DMS53 treated with DMSO at 0.1 percent for 48 hours (cell line): ENCODE data around the gene LMF1.
"Not testable (repeated sequence)": the region's sequence is repeated elsewhere in the genome, so short reads cannot be mapped to it uniquely, and the experiment has no call there.

Experiments
- DNase-seq: peaks from one replicate; lab custom pipeline; 2025; ENCODE audit not compliant: unreplicated experiment; lab: John Stamatoyannopoulos, UW

LMF1 gene

DNA sequence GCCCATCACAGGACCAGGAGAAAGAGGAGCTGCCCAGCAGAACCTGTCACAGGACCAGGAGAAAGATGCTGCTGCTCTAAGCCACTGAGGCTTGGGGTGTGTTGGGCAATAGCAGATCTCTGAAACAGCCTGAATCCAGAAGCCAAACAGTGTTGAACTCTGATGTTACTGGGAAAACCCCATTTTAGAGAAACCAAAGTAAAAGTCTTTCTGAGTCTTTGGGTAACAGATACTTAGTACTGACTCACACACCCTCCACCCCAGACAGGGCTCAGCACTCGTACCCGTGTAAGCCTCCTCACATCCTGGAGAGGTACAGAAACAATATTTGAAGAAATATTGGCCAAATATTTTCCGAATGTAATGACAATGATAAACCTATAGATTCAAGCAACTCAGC, 87.4 kb downstream of the LMF1 start:
- DNase-seq = no peak

DNA sequence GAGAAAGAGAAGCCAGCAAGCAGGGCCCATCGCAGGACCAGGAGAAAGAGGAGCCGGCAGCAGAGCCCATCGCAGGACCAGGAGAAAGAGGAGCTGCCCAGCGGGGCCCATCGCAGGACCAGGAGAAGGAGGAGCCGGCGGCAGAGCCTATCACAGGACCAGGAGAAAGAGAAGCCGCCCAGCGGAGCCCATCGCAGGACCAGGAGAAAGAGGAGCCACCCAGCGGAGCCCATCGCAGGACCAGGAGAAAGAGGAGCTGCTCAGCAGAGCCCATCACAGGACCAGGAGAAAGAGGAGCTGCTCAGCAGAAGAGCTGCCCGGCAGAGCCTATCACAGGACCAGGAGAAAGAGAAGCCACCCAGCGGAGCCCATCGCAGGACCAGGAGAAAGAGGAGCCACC, 88.1 kb downstream of the LMF1 start:
- not testable (repeated sequence) for DNase-seq

DNA sequence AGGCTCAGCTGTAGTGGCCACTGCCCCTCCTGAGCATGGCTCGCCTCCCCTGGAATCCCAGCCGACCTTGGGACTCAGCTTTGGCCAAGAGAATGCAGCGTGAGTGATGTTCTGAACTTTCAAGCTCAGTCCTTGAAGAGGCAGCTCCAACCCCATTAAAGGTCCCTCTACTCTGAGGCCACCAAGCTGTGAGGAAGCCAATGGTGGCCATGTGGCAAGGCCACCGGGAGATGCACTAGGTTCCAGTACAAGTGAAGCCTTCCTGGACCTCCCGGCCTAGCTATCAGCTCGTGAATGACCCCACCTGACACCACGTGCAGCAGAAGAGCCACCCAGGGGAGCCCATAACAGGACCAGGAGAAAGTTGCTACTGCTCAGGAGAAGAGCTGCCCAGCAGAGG, 88.5 kb downstream of the LMF1 start:
- DNase-seq = no peak

DNA sequence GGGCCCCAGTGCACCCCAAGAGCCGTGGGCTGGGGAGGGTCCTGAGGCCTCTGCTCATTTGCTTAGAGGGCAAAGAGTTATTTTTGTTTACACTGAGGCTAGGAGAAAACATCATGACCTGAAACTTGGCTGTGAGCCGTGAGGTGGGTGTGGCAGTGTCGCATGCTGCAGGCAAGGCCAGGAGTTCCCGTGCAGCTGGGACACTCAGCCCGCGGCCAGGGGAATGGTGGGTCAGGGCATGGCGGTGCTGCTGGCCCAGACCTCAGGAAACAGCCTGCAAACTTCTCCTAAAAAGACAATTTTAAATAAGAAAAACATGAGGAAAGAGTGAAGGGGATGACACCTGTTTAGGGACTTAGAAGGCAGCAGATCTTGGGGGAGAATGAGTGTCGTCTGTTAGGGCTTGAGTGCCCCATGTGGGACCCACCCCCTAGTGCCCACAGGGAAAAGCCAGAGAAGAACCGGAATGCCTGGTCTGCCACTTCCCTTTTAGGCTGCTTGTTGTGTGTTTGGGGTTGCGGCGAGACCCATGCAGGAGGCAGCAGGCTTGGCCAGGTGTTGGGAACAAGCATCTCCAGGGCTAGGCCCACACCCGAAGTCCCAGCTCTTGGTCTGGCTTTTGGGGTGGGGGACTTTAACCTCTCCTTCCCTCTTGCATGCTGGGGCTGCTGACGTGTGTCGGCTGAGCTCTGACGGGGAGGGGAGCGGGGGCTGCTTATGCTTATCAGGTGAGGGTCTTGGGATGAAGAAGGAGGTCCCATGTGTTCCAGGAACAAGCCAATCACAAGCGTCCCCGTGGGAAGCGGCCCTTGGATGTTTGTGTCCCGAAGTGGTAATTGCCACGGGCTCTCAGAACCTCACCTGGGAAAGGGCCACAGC, 89.3 kb downstream of the LMF1 start:
- no peak for DNase-seq

DNA sequence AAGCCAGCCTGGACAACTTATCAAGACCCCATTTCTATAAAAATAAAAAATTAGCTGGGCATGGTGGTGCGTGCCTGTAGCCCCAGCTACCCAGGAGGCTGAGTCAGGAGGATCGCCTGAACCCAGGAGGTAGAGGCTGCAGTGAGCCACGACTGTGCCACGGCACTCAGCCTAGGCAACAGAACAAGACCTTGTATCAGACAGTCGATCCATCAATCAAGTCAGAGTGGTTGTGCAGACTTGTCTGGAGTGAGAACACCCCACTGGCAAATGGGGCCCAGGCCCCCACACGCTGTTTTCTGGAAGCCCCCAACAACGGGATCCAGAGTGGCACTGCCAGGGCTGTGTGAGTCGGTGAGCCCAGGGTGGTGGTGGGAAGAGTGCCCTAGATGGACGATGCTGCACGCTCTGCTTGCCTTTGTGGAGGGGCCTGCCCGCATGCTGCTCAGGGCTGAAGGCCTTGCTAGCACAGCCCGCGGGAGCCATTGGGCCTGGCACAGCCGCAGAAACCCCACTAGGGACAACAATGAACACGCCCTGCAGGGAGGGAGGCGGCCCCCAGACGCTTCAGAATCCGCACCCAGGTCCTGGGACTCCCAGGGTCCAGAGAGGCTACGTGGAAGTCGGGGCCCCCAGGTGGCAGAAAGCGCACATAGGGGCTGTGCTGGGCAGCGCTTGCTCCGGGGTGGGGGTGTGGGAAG, 90.2 kb downstream of the LMF1 start:
- DNase-seq = no peak

DNA sequence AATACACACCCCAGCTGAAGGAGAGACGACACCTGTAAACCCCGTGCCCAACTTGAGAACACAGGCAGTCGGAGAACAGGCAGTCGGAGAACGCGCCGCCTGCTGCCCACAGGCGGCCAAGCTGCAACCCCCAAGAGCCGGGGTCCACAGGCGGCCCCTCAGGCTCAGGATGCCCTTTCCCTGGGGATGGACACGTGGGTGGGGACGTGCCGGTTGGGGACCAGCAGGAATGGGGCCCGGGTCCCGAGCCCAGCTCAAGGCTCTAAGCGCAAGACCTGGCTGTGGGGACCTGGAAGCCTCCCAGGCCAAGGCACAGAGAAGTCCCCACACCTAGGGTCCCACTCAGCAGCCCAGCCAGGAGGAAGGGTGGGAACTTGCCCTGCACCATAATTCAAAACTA, 90.8 kb downstream of the LMF1 start:
- DNase-seq = no peak

DNA sequence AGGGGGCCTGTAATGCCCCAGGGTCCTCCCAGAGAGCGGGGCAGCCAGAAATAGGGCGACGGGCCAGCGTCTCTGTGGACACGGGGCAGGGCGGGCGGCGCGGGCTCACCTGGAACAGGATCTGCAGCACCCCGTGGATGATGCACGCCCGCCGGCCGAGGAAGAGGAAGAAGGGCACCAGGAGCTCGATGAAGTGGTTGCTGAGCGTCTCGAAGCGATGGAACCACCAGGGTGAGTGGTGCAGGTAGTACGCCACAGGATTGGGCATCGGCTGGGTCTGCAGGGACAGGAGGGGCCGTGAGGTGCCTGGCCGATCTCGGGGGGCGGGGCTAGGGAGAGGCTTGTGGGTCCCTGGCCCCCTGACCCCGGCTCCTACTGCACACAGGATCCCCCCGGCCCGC, 91.3 kb downstream of the LMF1 start:
- DNase-seq = no peak

DNA sequence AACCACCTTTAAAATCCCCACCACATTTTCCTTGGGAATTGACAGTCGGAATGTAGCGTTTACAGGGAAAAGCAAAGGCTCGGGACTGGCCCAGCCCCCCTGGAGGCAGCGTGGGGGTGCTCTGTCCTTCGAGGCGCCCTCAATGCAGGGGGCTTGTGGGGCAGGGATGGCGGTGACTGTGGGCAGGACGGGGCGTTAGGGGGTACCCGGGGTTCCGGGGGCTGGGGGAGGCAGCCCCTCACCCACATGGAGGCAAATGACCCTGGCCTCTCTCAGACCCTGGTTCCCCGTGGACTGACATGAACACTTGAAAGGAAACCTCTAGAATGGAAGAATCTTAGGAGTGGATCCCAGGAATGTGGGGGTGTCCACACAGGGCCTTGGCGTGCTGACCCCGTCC, 91.9 kb downstream of the LMF1 start:
- no peak for DNase-seq

DNA sequence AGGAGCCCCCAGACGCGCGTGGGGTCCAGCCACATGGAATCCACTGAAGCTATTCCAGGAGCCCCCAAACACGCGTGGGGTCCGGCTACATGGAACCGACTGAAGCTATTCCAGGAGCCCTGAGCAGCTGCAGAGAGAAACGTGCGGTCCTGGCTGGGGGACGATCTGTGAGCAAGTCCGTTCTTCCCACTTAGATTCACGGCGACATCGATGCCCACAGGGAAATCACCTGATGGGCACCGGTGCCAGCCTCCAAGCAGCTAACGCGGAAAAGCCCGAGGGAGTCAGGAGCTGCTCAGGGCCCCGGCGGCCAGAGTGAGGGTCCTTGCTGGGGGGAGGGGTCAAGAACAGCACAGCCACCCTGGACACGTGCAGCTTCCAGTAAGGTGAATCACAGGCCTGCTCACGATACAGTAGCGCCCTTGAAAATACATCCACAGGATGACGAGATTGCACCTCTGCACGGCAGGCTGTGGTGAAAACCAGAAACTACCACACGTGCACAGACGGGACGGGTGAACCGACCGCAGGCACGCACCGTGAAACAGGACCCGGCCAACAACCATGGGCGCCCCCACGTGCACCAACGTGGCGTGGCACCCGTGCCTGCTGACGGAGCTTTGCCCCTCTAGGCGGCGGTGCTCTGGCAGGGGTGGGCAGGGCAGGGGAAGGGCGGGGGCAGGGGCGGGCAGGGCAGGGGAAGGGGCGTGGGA, 92.6 kb downstream of the LMF1 start:
- no peak for DNase-seq

DNA sequence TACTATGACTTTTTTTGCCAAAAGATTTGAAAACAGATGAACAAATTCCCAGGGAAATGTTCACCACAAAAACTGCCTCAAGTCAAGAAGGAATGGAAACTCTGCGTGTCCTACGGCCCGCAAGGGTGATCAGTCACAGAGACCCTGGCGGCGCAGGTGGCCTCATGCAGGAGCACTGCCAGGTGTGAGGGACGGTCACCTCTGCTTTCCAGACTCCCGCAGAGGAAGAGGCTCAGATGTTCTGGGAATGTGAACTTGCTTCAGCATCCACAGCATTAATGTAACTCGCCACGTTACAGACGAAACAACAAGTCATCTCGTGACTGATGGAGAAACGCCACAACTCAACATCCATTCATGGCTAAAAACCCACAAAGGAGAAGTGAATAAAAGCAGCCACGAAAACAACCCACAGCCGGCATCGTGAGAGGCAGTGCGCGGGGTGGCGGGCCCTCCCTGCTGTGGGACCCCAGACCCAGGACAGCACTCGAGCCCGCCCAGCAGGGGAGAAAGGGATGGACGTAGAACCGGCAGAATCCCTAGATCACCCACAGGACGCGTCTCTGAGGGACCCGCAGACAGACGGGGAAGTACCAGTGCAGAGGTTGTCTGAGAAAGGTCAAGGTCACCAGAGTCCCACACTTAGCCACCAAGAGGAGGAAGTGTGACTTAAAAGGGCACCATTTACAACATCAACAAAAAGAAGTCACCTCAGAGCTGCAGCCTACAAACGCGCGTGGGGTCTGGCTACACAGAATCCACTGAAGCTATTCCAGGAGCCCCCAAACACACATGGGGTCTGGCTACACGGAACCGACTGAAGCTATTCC, 93.3 kb downstream of the LMF1 start:
- no peak for DNase-seq

DNA sequence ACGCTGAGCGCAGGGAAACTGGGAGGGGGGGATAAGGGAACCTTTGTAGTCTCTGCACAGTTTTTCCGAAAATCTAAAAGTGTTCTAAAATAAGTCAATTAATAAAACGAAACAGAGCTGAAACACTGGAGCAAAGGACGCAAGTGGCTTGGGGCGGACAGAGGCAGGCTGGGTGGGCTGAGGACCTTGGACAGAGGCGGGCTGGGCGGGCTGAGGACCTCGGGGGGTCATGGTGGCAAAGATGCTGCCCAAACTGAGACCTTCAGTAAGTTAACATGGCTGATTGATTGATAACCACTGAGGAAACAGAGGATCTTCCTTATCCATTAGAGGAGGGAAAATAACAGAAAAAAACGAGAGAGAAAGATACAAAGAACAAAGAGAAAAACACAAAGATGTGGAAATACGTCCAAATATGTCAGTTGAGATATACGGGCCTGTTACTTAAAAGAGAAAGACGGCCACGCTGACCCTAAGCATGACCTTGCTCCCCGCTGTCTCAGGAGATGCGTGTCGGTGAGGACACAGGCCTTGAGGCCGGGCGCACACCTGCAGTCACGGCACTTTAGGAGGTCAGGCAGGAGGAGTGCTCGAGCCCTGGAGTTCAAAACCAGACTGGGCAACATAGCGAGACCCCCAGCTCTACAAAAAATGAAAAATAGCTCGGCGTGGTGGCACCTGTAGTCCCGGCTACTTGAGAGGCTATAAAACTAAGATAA, 94.1 kb downstream of the LMF1 start:
- DNase-seq = no peak

DNA sequence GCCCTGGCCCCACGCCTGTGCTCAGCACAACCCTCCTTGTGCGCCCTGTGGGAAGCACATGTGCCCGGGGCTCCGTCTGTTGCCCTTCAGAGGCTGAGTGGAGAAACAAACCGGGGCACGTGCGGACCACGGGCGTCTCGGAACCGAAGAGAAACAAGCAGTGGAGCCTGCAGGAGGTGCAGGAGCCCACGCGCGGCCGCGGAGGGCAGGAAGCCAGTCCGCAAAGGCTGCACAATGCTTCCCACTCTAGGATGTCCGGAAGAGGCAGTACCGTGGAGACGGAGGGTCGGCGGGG, 94.8 kb downstream of the LMF1 start:
- no peak for DNase-seq

DNA sequence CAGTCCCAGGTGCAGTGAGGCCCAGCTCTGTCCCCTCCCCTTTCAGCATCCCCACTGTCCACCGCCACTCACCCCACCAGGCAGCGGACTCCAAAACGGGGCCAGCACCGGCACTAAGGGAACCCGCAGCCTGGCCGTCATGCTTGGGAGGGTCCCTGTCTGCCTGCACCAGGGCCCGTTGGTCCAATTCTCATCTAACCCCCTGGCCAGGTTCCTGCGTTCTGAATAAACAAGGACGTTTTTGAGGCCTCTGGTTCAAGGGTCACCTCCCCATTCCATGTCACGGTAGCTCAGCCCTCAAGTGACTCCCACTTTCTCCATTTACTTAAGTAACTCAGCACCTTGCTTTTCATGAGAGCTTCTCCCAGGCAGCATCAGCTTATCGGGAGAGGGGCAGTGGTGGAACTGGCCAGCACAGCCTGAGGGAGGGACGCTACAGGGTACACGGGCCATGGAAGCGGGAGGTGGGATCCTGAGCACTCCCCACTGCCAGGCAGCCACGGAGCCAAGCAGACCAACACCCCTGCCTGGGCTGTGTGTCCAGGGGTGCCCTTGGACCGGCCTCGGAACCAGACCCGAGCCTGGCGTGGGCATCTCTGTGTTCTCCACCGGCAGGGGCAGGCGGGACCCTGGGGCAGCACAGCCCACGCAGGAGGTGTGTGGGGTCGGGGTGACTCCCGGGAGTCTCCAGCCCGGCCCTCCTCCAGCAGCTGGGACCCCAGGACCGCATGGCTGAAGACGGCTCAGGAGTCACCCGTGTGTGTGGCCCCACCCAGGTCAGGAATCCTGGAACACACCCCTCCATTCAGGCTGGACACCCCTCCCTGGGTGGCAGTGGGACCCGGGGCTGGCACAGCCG, 95.4 kb downstream of the LMF1 start:
- DNase-seq = no peak

DNA sequence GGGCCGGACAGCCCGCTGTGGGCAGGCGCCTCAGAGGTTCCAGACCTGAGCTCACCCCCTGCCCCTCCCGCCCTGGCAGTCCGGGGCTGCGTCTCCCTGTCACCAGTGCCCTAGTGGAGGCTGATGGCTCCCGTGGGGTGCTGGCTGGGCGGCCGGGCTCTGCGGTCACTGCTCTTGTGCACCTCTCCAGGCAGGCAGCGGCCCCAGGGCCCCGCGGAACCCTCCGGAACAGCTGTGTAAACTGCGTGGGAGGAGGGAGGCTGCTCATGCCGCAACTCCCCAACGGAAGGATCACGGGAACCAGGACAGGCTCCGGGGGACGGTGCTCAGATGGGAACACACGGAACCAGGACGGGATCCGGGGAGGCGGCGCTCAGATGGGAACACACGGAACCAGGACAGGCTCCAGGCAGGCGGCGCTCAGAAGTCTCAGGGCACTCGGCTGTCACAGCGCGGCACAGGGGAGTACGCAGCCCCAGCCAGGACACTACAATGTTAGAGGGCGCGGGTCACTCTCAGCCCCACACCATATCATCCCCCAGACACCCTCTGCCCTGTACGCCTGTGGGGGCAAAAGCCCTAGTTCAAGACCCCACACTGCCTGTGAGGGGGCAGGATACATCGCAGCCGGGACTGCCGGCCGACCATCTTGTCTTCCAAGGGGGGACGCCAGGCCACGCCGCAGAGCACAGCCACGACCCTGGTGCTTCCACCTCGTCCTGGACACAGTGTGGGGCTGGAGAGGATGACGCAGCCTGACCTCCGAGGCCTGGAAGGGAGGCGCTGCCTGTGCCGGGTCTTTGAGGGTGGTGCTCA, 96.2 kb downstream of the LMF1 start:
- DNase-seq = no peak

DNA sequence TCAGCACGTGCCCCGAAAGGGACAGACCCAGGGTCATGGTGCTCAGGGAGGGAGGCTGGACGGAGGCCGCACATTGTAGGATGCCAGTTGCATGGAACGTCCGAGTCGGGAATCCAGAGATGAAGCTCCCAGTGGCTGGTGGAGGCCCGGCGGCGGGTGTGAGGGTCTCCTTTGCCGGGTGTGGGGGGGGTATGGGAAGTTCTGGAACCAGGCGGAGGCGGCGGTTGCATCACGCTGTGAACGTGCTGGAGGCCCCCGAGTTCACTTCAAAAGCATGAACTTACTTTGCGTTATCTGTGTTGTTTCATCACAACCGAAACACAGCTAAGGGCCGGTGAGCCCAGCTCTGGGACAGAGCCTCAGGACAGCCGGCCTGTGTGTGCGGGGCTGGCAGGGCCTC, 96.9 kb downstream of the LMF1 start:
- no peak for DNase-seq

DNA sequence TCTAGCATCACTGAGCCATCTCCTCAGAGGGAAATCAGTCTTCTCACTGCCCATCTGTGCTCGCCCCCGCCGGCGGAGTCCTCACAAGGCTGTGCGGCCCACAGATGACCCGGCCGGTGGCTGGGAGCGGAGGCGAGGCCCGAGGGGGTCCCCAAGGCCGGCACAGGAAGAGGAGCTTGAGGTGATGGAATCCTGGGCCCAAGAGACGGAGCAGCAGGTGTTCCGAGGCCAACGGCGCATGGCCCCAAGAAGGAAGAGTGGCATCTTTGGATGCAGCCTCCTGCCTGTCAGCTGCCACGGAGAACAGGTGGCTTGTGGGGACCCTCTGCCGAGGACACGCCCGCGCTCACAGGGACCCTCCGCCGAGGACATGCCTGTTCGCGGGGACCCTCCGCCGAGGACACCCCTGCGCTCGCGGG, 97.5 kb downstream of the LMF1 start:
- no peak for DNase-seq

DNA sequence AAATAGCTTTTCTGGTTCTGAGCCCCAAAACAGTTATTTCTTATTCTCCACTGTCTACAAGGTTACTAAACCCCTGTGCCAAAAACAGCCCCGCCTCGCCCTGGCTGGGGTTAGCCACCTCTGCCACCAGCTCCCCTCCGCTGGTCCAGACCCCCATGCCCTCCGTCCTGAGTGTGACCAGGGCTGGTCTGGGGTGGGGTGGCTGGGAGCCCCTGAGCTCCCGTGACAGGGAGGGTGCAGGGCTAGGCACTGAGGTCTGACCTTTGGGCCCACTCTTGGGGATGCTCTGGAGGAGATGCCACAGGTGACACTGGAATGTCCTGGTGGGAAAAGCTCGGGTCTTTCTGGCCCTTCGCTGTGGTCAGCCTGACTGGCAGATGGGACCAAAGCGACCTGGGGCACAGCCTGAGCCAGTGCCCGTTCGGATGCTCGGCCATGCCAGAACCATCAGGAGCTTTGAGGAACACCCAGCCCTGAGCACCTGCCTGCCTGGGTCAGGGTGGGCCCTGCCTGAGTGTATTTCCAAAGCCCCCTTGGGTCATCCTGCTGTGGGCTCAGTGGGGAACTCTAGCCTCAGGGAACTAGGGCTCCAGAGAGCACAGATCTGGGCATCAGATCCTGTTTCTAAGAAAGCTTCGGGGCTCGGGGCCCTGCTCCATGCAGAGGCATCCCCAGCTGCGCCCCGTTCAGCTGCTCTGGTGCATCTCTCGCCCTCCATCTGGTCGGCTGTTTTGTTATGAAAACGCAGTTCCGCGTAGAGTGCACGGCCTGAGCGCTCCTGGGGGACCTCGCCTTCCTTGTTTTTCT, 98.1 kb downstream of the LMF1 start:
- no peak for DNase-seq
